ENCODE data around the gene NDUFB3.
A peak's percentile ranks its signal among the peaks of the same experiment; 100 is the strongest.
"Not testable (repeated sequence)": the region's sequence is repeated elsewhere in the genome, so short reads cannot be mapped to it uniquely, and the experiment has no call there.

The NDUFB3 gene

DNA sequence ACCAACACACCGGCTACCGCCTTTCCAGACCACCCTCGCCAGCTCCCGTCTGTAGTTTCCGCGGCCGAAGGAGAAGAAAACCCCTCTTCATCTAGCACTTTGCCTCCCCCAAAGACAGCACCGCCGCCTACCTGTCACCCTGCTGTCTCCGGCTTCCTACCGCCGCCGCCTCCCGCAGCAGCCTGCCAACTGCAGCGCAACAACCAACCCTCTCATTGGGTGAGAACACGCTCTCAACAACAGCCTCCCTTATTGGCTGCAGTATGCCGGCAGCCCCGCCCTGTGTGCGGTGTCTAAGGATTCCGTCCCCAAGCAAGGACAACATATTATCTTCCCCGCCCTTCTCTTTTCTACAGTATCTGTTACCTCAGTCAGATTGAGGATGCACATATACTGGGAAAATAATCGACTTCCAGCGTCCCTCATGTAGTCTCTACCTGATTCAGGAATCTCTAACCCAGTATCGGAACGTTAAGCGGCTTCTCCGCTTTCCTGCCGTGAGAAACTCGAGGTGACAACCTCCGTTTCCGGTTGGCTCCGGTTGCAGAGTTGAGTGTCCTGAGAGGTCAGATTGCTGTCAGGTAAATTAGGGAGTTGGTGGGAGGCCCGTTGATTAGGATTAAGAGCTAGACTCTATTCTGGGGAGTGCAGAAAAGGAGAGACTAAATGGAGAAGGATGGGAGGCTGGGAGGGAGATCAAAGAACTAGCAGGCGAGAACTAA is at the start of gene NDUFB3, which contains the start of gene HYCC2:
TSS of gene NDUFB3 (plus strand) at position 523 of the 722 bp plus-strand sequence. CDS start 6,882 bp downstream, outside the sequence.
TSS of gene HYCC2 (minus strand) at position 193 of the 722 bp plus-strand sequence. CDS start 47,662 bp downstream, outside the sequence.
- DNase-seq, result peak; percentile 94

DNA sequence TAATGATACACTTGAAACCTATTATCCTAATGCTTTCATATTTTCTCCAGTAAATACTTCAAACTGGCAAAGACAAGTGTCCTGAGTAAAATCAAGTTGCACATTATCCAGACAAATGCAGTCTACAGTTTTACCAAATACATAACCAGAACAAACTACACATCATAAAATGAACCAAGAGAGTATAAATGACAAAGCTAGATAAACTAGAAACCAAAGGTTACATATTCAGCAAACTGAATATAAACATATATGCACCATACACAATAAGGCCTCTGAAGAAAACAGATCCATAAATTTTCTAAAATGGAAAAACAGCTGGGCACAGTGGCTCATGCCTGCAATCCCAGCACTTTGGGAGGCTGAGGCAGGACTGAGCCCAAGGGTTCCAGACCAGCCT is 47.3 kb upstream of the NDUFB3 start:
- DNase-seq, result no peak

DNA sequence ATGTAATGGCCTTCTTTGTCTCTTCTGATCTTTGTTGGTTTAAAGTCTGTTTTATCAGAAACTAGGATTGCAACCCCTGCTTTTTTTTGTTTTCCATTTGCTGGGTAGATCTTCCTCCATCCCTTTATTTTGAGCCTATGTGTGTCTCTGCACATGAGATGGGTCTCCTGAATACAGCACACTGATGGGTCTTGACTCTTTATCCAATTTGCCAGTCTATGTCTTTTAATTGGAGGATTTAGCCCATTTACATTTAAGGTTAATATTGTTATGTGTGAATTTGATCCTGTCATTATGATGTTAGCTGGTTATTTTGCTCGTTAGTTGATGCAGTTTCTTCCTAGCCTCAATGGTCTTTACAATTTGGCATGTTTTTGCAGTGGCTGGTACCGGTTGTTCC is 37.4 kb upstream of the NDUFB3 start:
- DNase-seq, result not testable (repeated sequence)

DNA sequence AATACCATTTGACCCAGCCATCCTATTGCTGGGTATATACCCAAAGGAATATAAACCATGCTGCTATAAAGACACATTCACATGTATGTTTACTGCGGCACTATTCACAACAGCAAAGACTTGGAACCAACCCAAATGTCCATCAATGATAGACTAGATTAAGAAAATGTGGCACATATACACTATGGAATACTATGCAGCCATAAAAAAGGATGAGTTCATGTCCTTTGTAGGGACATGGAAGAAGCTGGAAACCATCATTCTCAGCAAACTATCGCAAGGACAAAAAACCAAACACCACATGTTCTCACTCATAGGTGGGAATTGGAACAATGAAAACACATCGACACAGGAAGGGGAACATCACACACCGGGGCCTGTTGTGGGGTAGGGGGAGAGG is 33.4 kb upstream of the NDUFB3 start:
- DNase-seq, result not testable (repeated sequence)

DNA sequence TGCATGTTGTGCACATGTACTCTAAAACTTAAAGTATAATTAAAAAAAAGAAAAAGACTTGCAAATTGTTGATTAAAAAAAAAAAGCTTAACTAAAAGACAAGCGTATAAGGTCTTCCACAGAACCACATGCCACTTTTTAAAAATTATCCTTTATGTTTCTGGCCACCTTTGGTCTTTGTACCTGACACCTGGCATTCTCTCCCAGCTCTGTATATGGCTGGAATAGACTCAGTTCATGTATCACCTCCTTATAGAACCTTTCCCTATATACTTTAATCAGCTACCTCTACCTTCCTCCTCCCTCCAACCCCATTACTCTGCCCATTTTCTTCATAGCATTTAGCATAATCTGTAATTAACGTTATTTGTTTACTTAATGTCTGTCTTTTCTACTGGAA is 32.9 kb upstream of the NDUFB3 start:
- DNase-seq, result no peak

DNA sequence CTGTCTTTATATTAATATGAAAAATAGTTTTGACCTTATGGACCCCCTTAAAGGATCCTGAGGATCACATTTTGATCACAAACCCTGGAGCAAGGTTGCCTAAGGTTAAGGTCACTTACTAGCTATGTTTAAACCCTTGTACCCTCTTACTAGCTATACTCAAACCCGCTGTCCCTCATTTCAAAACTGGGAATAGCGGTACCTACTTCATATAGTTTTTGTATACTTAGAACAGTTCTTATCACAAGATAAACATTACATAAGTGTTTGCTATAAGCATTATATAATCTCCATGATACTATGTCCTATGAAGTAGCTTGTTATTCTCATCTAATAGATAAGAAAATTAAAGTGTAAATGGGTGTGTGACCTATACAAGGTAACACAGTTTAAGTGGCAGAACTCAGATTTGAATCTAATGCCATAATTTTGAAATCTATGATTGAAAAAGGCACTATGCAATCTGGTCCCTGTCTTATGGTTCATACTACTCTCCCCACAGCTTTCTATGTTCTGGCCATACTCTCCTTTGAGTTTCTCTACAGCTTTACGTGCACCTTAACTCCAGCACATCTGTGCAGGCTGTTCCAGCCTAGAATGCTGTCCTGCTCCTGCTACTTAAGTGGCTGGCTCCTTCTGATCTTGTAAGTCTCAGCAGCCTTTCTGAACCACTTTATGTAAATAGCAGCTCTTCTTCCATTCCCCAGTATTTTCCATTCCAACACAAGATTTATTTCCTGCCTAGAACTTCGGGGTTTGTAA is 30.8 kb upstream of the NDUFB3 start:
- no peak for DNase-seq

DNA sequence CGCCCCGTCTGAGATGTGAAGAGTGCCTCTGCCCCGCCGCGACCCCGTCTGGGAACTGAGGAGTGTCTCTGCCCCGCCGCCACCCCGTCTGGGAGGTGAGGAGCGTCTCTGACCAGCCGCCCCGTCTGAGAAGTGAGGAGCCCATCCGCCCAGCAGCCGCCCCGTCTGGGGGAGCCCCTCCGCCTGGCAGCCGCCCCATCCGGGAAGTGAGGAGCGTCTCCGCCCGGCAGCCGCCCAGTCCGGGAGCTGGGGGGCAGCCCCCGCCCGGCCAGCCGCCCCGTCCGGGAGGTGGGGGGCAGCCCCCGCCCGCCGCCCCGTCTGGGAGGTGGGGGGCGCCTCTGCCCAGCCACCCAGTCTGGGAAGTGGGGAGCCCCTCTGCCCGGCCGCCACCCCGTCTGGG is 29.4 kb upstream of the NDUFB3 start:
- not testable (repeated sequence) for DNase-seq

DNA sequence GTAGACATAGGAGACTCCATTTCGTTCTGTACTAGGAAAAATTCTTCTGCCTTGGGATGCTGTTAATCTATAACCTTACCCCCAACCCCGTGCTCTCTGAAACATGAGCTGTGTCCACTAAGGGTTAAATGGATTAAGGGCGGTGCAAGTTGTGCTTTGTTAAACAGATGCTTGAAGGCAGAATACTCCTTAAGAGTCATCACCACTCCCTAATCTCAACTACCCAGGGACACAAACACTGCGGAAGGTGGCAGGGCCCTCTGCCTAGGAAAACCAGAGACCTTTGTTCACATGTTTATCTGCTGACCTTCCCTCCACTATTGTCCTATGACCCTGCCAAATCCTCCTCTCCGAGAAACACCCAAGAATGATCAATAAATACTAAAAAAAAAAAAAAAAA is 28.8 kb upstream of the NDUFB3 start:
- DNase-seq, result not testable (repeated sequence)

DNA sequence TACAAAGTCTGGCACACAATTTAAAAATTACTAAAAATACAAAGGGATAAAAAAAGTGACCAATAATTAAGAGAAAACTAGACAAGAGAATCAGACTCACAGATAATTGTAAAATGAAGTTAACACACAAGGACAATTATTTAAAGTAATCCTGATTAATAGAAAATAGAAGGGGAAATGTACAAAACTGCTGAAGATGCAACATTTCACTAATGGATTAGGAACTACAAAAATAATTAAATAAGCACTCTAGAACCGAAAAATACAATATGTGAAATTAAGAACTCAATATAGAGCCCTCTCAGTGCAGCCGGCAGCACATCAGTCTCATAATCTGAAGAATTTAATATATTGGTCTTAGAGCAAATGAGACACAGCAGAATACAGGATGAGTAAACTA is 24.9 kb upstream of the NDUFB3 start:
- DNase-seq, result no peak

DNA sequence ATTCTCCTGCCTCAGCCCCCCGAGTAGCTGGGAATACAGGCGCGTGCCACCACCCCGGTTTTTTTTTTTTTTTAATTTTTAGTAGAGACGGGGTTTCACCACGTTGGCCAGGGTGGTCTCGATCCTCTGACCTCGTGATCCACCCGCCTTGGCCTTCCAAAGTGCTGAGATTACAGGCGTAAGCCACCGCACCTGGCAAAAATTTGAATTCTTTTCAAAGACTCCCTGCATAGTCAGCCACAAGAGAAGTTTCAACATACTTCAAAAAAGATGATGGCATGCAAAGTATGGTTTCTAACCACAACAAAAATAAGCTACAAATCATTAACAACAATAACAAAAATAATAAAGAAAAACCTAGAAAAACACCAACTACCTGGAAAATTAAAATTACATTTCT is 22.3 kb upstream of the NDUFB3 start:
- DNase-seq, result no peak

DNA sequence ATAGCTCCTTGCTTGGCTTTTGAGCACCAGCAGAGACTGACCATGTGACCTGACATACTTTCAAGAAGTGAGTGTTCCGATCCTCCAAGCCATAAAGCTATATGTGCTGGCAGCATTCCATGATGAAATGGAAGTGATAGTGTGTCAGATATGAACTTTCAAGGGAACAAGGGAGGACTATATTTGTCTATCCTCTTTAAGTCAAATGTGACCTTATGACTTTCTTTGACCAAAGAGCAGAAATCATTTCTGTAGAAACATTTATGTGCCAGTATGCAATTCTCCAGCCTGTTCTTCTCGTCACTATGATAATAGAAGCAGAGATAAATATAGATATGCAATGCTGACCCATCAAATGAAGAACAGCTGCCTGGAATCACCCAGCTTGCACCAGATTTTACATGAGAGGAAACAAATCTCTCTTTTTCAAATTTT is 14.7 kb upstream of the NDUFB3 start:
- peak; percentile 20 for DNase-seq

DNA sequence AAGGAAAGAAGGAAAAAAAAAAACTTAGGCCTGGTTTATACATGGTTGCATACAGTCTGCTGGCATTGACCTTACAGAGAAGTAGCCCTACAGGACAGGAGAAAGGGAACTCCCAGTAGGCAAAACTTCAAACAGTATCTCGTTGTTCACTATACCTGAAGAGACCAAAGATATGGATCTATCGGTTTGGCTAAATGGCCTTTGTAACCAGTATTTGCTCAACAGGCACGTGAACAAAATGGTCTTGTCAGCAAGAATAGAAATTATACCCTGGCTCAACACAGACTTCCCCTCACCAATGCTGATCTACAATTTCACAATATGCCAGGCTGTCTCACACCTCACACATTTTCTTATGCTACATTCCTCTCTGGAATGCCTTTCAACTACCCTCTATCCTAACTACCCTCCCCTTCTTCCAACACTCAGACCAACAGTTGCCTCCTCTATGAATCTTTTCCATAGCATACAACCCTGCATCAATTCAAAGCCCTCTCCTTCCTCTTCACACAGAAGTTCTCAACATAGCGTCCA is 14.0 kb upstream of the NDUFB3 start:
- no peak for DNase-seq

DNA sequence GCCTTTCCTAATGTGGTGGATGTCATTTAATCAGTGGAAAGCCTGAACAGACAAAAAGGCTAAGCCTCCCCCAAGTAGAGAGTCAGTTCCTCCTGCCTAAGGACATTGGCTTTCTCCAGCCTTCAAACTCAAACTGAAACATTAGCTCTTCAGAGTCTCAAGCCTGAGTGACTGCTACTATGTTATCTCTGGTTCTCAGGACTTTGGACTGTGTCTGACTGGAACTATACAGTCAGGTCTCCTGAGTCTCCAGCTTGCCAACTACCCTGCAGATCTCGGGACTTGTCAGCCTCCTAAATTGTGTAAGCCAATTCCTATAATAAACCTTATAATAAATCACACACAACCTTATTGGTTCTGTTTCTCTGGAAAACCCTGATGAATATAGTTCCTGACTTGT is 12.9 kb upstream of the NDUFB3 start:
- DNase-seq, result no peak

DNA sequence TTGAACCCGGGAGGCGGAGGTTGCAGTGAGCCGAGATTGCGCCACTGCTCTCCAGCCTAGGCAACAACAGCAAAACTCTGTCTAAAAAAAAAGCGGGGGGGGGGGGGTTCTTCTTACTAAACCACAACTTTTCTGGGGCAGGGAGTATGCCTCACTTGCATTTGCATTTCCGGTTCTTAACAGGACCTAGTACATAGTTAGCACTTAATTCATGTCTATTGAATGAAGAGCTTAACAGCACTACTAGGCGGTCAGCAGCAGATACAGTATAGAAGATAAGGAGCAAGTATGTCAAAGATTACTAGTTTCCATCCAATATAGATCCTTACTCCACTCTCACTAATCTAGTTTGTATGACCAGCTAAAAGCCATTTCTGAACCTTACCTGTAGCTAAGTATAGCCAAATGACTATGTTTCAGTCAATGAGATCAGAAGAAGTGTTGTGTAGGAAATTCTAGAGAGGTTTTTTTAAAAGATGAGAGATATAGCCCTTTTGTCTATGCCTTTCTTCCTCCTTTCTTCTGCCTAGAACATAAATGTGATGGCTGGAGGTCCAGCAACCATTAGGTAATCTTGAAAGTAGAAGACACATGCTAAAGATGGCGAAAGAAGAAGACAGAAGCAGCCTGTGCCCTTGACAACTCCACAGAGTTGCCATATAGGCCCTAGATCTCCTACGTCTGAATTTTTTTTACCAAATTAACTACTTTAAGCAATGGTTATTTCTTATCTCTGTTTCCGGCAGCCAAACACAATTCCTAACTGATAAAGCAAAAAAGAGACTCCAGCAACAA is 11.6 kb upstream of the NDUFB3 start:
- DNase-seq, result peak; percentile 30

DNA sequence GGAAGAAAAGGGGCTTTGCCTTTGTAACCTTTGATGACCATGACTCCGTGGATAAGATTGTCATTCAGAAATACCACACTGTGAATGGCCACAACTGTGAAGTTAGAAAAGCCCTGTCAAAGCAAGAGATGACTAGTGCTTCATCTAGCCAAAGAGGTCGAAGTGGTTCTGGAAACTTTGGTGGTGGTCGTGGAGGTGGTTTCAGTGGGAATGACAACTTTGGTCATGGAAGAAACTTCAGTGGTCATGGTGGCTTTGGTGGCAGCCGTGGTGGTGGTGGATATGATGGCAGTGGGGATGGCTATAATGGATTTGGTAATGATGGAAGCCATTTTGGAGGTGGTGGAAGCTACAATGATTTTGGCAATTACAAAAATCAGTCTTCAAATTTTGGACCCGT is 8.3 kb upstream of the NDUFB3 start:
- DNase-seq, result not testable (repeated sequence)

DNA sequence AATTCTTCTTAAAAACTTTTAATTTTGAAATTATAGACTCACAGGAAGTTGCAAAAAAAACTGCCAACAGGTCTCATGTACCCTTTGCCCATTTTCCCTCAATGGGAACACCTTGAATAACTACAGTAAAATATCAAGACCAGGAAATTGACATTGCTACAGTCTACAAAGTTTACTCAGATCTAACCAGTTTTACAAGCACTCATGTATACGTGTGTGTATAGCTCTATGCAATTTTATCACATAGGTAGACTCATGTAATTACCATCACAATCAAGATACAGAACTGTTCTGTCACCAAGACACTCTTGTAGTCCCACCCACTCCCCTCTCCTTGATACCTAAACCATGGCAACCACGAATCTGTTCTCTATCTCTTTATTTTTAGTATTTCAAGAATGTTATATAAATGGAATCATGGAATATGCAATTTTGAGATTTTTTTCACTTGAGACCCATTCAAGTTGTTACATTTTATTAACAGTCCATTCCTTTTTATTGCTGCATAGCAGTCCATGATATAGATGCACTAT is 6.9 kb upstream of the NDUFB3 start:
- no peak for DNase-seq

DNA sequence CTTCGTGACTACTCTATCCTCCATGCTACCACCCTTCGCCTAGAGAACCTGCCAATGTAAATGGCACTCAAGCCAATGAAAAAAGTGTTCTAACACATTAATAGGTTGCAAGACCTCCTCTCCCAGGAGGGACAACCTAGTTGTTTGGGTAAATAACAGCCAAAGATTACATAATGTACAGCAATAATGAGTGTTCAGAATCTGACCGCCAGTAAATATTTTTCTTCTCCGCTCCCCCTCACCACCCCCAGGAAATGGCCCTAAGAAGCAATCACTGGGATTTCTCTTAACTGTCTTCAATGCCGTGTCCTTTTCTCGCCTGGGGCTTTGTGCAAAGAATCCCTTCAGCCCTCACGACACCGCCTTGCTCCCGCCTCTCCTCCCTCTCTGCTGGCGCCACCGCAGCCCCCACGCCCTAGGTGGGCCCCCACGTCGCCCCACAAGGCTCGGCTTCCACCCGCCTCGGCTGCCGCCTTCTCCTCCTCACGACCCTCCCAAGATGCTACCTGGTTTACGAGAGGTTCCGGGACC is 788 bp upstream of the NDUFB3 start:
- no peak for DNase-seq

DNA sequence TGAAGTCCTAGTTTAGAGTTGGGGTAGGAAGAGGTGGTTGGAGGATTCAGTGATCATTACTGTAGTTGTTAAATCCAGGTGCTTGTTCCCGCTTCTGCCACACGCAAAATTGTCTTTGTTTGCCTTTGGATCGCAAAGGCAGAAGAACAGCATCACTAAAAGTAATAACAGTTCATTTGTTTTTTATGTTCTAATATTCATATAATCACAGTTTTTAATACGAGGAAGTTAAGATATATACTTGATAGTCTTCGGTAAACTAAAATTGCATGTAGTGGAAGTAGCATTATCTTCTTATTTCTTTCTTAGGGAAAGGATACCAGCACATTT is 365 bp downstream of the NDUFB3 start:
- DNase-seq, result no peak

DNA sequence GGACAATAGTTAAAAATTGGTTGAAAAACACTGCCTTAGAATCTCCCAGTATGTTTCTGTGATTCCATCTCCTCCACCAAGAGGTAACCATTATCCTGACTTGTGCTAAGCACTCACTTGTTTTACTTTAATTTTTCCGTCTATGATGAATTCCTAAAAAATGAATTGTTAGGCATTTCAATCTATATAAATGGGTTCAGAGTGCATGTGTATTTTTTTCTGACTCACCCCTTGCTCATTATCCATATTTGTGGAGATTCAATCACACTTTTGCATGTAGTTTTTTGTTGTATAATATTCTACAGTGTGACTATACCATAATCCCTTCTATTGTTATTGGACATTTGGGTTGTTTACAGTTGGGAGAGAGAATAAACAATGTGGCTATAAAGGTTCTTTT is 1.3 kb downstream of the NDUFB3 start:
- no peak for DNase-seq

DNA sequence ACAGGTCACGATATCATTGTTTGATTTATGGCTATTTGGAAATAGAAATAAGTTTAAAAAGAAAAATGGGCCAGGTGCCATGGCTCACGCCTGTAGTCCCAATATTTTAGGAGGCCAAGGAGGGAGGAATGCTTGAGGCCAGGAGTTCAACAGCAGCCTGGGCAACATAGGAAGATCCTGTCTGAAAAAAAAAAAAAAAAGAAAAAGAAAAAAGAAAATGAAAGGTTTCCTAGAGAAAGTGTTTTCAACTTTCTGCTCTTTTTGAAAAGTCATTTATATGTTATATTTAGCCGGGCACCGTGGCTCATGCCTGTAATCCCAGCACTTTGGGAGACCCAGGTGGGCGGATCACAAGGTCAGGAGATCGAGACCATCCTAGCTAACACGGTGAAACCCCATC is 3.2 kb downstream of the NDUFB3 start:
- DNase-seq, result no peak

DNA sequence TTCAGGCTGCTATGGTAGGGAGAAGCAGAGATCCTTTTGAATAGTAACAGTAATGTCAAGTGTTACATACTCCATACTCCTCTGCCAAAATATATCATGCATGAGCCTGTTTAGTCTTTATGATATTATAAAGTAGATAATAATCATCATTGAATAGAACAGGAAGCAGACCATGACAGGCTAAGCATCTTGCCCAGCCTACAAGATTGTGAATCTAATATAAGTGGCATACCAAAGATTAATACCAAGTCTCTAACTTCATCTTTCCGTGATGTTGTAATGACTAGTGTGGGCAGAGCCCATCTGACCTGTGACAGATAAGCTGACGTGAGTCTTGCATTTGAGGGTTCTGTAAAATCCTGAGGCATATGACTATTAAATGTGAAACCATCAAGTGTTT is 13.1 kb downstream of the NDUFB3 start:
- peak; percentile 95 for DNase-seq

DNA sequence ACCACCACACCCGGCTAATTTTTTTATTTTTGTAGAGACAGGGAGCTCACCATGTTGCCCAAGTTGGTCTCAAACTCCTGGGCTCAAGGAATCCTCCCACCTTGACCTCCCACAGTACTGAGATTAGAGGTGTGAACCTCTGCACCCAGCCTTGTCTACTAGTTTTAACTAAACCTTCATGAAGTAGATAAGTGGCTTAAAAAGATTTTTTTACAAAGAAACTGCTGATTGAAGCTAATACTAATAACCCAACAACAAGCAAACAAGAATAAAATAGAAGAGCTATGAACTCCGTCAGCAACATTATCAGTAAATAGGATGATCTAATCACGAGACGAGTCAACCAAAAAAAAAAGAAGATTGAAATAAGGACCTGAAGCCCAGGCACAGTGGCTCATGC is 18.8 kb downstream of the NDUFB3 start:
- DNase-seq, result no peak

DNA sequence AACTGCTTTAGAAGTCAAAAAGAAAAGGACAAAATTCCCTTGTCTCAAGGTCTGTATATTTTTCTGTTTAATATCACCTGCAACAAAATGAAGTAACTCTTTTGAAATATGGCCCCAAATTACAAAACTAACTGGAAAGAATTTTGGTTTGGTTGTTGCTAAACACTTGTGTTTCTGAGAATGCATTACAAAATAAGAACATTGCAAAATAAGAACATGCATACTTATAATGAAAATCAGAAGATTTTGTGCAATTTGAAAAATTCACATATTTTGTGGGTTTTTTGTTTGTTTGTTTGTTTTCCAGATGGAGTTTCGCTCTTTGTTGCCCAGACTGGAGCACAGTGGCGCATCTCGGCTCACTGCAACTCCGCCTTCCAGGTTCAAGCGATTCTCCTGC is 21.8 kb downstream of the NDUFB3 start:
- peak; percentile 91 for DNase-seq
